GM18520 (cell line): Measurements from ENCODE around the gene HNRNPA0.

ENCODE experiments used
- ATAC-seq: cut with Tn5 transposase; IDR thresholded peaks from one replicate; pipeline ENCODE4 v1.9.1; 2021; ENCODE audit not compliant: unreplicated experiment

Gene HNRNPA0

DNA sequence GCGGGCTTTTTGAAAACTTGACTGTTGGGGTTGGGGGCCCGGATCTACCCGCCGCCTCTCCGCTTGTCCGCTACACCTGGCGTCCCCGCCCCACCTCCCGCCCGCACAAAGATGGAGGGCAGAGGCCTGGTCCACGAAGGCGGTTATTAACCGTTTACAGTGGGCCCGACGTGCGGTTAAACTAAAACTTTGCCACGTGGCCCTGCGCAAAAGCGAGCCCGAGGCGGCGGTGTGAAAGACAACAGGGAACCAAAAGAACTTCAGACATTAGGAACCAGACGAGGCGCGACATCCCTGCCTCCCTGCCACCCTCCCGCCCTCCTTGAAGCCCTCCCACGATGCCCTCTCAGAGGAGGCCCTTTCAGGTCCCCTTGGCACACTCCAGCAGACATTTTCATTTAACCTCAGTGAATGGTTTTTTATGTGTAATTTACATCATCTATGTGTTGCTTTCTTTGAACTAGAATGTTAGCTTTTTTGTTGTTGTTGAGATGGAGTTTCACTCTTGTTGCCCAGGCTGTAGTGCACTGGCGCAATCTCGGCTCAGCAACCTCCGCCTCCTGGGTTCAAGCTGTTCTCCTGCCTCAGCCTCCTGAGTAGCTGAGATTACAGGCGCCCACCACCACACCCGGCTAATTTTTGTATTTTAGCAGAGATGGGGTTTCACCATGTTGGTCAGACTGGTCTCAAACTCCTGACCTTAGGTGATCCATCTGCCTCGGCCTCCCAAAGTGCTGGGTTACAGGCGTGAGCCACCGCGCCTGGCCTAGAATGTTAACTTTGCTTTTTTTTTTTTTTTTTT is 999 bp upstream of the HNRNPA0 start:
- no peak for ATAC-seq

DNA sequence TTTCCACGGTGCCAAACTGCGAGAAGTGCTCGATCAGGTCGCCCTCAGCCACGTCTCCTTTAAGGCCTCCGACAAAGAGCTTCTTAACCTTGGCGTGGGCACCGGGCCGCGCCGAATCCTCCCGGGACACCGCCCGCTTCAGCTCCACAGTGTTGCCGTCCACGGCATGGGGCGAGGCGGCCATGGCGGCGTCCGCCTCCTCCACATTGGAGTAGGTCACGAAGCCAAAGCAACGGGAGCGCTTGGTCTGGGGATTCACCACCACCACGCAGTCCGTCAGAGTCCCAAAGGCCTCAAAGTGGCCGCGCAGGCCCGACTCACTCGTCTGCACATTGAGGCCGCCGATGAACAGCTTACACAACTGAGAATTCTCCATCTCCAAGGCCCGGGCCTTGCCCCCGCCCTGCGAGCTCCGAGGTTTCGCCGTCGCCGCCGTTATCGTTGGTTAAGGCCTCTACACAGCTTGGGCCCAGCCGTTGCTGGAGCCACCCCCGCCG is 424 bp downstream of the HNRNPA0 start:
- peak; percentile 3 for ATAC-seq

DNA sequence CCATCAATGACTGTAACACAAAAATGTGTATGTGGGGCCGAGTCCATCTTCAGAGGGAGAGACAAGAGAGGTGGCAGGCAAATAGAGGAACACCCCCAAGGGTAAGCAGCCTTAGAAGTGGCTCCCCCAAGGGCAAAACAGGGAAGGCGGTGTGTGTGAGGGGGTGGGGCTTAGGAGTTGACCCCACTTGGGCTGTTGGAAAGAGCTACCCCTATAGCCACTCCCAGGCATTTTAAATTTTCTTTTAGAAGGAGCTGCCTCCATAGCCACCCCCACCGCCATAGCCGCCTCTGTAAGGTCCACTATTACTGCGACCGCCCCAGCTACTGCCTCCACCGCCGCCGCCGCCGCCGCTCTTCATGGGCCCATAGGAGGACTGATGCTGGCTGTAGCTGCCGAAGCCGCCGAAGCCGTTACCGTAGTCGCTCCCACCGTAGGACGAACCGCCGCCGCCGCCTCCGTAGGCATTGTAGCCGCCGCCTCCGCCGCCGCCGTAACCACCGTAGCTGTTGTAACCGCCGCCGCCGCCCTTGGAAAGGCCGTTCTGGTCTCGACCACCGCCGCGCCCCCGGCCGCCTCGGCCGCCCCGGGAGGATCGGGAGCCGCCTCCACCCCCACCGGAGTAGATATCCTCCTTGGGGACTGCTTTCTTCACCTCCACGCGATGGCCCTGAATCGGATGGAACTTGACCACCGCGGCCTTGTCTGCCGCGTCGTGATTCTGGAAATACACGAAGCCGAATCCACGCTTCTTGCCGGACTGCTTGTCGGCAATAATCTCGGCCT is 1.1 kb downstream of the HNRNPA0 start:
- ATAC-seq: no peak

DNA sequence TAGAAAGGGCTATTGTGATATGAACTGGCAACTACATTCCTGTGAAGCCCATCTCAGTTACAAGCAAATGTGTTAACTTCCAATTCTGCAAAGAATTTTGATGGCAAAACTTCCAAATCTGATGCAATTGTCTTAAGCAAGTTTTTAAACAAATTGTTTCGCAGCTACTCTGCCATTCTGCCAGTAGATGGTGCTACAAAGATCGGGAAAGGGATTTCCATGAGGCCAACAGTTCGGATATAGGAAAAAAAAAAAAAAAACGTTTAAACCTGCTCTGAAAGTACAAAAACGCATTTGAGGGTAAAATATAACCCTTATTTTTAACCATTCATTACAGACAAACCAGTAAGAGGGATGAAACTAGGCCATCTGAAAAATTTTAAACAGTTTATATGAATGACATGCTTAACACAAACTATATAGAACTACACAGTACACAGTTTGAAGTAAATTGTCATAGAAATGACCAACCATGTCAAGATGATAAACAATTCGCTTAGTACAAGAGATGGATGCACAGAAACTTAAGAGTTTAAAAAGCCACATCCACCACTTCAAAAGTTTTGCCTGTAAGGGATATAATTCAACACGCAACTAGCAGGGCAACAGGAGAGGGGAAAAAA is 2.2 kb downstream of the HNRNPA0 start:
- no peak for ATAC-seq

DNA sequence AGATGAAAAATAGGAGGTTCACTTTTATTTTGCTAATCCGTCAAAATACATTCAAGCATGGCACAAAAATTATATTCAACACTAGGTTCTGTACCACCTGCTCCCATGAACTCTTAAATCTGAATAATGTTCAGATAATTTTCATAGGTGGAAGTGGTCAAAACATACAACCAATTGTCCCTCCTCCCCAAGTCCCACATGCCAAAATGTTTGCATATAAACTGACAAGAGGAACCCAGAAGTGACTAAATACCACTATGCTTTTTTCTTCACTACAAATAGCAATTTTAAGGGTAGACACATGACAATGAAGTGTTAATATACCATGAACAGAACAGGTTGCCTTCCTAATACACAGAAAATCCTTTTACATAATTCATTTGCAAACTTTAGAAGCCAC is 3.7 kb downstream of the HNRNPA0 start:
- ATAC-seq: no peak

DNA sequence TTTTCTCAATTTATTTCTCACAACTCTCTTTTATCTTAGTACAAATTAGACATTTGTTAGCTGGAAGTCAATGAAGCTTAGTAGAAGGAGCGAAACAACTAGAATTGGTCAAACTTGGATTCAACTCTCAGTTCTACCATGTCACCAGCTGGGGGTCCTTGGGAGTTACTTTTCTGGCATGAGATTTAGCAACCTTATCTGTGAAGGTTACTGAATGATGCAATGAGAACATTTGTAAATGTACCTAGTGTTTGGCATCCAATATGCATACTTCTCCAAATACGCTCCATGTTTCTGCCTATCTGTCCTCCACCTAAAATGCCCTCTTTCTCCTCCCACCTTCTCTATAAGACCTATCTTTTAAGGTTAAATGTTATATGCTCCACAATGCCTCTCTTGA is 6.3 kb downstream of the HNRNPA0 start:
- no peak for ATAC-seq

DNA sequence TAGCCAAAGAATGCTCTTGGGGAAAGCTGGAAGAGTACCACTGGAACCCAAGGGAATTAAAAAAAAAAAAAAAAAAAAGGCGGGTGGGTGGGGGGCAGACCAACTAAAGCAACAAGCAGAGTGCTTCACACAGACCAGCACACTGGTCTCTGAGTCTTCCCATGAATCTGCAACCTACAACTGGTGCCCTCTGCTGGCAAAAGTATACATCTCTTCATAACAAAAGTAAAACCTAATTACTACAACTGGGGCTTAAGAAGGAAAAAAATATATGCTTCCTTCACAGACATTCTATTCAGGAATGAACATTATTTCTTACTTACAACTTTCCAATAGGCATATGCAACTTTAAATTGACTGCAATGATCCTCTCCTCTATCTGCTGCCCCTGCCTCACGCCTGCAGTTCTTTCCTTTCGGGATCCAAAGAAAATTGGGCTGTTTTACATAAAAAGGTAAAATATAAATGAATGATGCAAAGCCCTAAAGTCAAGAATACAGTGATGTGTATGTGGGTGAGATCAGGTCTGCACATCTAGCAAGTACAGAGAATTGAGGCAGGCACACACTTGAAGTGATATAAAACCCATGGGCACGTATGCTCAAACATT is 11.0 kb downstream of the HNRNPA0 start:
- no peak for ATAC-seq

DNA sequence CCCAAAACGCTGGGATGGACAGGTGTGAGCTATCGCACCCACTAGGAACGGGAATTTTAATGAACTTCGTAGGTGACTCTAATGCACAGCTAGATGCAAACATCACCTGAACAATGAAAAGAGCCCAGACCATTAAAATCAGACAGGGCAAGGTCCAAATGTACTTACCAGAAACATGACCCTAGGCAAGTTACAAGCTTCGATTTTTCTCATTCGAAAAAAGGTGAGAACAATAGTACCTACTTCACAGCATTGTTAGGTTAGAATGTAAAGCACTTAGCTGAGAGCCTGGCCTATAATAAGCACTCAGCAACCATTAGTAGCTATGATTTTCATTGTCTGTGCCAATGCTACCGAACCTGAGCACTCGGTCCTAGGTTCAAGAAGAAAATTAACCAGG is 12.4 kb downstream of the HNRNPA0 start:
- no peak for ATAC-seq

DNA sequence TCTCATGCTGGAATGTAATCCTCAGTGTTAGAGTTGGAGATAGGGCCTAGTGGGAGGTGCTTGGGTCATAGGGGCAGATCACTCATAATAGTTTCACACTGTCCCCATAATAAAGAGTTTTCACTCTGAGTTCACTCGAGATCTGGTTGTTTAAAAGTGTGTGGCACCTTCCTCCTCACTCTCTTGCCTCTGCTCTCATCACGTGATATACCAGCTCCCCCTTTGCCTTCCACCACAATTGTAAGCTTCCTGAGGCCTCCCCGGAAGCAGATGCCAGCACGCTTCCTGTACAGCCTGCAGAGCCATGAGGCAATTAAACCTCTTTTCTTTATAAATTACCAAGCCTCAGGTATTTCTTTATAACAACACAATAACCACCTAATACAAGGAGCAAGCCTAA is 14.4 kb downstream of the HNRNPA0 start:
- ATAC-seq: no peak

DNA sequence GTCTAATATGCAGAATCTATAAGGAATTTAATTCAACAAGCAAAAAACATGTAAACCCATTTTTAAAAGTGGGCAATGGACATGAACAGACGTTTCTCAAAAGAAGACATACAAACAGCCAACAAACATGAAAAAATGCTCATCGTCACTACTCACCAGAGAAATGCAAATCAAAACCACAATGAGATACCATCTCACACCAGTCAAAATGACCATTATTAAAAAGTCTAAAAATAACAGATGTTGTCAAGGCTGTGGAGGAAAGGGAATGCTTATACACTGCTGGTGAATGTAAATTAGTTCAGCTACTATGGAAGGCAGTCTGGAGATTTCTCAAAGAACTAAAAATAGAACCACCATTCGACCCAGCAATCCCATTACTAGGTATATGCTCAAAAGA is 15.2 kb downstream of the HNRNPA0 start:
- no peak for ATAC-seq

DNA sequence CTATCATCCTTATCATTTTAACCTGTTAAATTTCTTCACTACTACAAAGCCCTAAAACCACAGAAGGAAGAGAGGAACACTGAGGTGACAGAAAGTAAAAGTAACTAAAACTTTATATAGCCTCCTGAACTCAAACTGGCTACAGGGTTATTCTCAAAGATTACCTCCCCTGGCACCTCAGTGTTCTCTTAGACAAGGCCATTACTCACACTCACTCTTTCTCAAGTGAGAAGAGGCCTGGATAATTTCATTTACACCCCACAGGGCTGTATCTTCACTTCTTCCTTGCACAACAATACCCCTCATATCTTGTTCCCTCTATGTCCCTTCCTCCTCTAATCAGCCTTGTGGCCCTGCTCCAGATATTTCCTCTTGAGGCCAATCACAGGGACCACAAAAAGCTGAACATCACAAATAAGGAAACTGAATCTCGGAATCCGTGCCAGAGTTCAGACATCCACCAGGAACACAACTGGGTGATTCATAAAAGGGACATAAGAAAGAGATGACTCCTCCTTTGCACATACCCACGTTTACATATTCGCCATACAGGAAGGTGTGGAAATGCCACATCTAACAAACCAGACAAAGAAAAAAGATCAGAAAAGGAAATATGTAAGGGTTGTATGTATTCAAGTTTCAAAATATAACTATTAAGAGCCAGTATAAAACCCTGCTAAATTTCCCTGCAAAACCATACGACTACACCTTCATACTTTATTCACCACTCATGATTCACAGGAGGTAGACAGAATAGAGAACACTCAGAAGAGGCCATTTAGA is 16.6 kb downstream of the HNRNPA0 start:
- ATAC-seq: no peak

DNA sequence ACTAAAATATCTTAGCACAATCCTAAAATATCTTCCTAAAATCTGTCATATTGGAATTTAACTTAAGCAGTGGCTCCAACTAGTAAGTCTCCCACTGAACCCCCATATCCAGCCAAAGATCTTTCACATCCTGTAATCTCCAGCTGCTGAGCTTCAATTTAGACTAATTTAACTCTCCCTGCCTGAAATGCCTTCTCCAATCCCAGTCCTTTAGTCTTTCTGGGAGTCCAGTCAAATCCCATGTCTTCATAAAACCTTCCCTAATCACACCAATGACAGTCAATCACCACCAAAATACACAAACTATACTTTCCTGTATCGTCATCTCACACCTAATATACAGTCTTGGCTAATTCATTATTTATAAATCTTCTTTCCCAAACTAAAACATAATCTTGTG is 17.7 kb downstream of the HNRNPA0 start:
- ATAC-seq: no peak

DNA sequence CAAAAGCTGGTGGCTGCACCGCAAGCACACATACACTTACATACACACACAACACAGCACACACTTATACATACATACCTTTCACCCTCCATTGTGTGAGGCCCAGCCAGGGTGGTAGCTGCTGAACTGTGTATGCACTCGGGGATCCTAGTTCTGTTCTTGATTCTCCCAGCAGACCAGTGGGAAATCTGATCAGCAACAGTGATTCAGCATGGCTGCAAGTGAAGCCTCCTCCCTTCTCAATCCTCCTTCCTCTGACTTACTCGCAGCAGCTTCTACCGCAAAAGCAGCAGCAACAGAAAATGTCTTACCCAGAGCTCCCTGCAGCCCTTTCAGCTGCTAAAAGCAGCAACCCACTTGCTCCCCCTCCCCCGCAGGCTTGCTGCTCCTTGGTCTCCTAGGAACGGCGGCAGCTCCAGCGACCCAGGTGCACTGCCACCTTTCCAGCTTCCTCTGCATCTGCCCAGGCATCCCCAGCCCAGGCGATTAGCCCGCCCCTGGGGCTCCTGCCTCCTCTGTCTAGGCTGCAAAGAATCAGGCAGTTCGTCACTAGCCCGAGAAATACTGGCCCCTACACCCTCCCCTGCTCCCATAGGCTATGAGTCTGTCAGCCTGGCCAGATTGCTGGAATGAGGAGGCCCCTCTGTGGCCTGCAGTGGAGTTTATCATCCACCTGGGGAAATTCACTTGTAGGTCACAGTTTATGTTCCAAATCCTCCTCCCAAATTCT is 18.4 kb downstream of the HNRNPA0 start, which contains the start of gene KLHL3:
TSS of gene KLHL3 (minus strand) at position 535 of the 730 bp plus-strand sequence. CDS start at position 92, 443 bp downstream.
- ATAC-seq: no peak

DNA sequence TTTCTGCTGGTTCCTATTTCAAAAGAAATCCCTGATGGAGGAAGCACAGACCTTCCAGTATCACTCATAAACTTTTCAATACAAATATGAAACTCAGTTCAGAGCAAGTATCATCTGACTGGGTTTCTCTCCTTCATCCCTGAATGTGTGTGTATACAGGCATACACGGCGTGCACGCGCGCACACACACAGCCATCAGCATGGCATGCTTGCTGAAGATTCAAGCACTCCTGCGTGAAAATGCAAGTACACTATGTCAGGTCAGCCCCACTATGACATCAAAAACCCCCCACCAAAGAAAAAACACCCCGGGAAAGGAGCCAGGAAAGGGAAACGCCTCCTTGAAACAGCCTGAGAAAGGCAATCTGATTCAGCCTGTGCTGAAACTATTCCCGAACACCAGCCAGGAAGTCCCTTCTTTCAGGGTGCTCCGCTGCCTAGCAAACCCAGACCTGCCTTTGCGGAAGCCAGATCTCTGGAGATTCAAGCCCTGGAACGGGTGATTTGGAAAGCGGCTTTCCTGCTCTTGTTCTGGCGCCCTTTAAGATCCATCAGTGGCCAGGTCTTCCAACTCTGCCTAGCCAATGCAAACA is 19.1 kb downstream of the HNRNPA0 start:
- ATAC-seq: no peak

DNA sequence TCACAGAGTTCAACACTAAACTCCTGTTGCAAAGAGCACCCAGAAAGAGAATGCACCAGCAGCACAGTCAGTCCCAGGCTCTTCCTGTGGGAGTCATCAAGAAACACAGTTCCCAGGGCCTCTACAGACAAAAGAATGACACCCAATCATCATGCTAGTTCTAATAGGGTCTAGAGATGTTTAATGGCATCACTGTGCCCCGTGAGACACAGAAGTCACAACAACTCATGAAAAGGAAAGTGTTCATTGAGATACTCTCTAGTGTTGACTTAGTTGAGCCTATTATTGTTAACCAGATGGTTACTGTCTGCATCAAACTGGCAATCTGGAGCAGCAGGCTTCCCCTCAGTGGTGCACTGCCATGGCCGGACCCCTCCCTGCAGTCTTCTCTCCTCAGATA is 19.8 kb downstream of the HNRNPA0 start:
- ATAC-seq: no peak

DNA sequence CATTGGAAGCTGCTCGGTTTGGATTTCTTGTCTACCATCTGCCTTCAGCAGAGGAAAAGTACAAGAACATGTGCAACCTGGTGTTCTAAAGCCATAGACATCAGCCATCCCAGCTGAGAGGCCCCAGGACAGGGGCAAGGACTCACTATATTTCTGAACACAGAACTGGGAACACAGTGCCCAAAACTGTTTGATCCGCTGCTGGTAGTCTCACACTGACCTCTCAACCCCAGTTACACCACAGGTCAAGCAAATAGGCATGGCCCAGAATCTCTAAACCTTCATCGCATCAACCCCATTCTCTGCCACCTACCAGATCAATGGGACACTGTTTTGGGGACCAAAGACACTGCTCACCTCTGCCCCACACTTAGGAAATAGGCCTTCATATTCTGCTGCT is 20.2 kb downstream of the HNRNPA0 start:
- ATAC-seq: no peak

DNA sequence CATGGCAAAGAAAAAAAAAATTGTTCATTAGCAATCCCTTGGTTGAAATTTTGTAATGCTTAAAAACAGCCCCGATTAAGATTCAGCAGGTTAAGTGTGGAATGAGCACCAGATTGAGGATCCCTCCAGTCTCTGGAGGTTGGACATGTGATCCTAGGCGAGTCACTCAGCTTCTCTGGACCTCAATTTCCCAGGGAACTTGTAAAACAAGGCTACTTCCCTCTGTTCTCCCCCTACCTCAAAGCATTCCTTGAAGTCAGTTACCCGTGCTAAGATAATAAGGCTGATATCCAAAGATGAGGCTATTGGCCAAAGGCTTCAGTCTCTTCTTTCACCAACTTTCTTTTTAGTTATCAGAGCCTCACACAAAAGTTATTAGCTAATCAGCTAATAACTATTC is 21.2 kb downstream of the HNRNPA0 start:
- ATAC-seq: no peak

DNA sequence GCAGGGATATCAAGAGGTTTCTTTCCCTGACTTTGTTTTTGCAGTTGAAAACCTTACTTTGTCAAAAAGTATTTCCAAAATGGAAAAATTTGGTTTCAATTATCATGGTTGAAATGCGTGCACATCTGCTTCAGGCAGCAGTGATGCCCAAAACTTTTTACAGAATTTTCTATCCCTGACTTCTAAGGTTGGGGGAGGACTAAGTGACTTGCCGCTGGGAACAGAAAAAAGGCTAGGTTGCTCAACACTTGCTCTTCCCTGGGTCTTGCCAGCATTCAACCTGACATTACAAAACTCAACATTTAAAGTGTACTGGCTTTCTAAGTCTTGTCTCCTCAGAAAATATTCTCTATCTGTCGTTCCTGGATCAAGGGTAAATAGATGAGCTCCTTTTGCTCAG is 23.0 kb downstream of the HNRNPA0 start:
- no peak for ATAC-seq

DNA sequence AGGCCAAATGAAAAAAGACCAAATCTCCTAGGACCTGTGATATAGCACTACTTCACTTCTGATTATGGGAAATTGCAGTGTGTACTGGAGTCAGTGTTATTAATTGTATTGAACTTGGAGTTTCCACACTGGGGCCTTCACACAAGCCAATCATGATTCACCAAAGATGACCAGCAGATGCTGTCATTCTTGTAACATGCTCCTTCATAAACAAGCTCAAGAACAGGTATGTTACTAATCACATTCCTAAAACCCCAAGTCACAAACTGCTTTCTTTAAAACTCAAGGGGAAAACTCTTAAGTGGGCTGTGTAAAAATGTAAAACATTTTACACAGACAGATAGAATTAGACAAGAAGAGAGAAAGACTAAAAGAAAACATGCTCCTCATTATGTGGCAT is 23.8 kb downstream of the HNRNPA0 start:
- ATAC-seq: no peak
